HEK293 (cell line): ENCODE measurements around the gene NHP2.

ENCODE experiments used
- CTCF ChIA-PET: fragments of 350-600 bp; formaldehyde crosslinking; extraction: SDS; loops from one replicate; lab custom pipeline; 2021; ENCODE audit warnings: antibody characterized with exemption; lab: Yijun Ruan, JAX
- POLR2A ChIA-PET: fragments of 300-600 bp; formaldehyde crosslinking; extraction: SDS; loops from one replicate; lab custom pipeline; 2020; ENCODE audit warnings: antibody characterized with exemption, inconsistent platforms; lab: Yijun Ruan, JAX
- H3K27ac ChIP-seq: fragments of 200-500 bp; sonication (Bioruptor generic); 2 replicates; pipeline ENCODE4 v1.5.1; 2014; ENCODE audit warnings: low read depth, low read length, control low read depth, inconsistent platforms; ENCODE audit errors: extremely low read depth
- H3K36me3 ChIP-seq, 2 experiments: fragments of 200-500 bp in 1 of 2; sonication (Bioruptor generic) in 1 of 2; 1 replicate in 1 of 2; 2 replicates in 1 of 2; pipeline ENCODE4 v1.5.1; 2014 to 2017; ENCODE audit warnings: inconsistent platforms in 2 of 2, low read length in 2 of 2; ENCODE audit not compliant: control insufficient read depth in 2 of 2, insufficient read depth in 1 of 2
- H3K4me1 ChIP-seq: fragments of 200-500 bp; sonication (Bioruptor generic); 2 replicates; pipeline ENCODE4 v1.5.1; 2014; ENCODE audit warnings: mild to moderate bottlenecking, low read length, inconsistent platforms; ENCODE audit not compliant: control insufficient read depth, insufficient read depth
- H3K4me3 ChIP-seq: 2 replicates; pipeline ENCODE4 v1.5.1; 2011; ENCODE audit warnings: low read depth, mild to moderate bottlenecking, control low read depth, low read length, moderate library complexity
- H3K9me3 ChIP-seq: fragments of 200-500 bp; sonication (Bioruptor generic); 2 replicates; pipeline ENCODE4 v1.5.1; 2014; ENCODE audit warnings: low read depth, low read length, inconsistent platforms; ENCODE audit not compliant: control insufficient read depth, insufficient read depth
- BCL11A ChIP-seq: fragments of 450-650 bp; formaldehyde crosslinking; IDR thresholded peaks from 2 replicates; pipeline ENCODE4 v1.5.1; 2016; ENCODE audit warnings: low read depth, missing biosample characterization, missing genetic modification characterization
- HOXC10 ChIP-seq: sonication (generic); formaldehyde crosslinking; IDR thresholded peaks from 2 replicates; pipeline ENCODE4 v1.8.1; 2023; ENCODE audit warnings: mild to moderate bottlenecking, missing genetic modification reagents
- KLF1 ChIP-seq: fragments of 450-650 bp; formaldehyde crosslinking; IDR thresholded peaks from 2 replicates; pipeline ENCODE4 v1.5.1; 2016; ENCODE audit warnings: missing biosample characterization, missing genetic modification characterization
- MZF1 ChIP-seq: fragments of 450-650 bp; formaldehyde crosslinking; IDR thresholded peaks from 2 replicates; pipeline ENCODE4 v1.5.1; 2017; ENCODE audit warnings: missing biosample characterization, missing genetic modification characterization, borderline replicate concordance
- ZFP3 ChIP-seq: fragments of 450-650 bp; formaldehyde crosslinking; IDR thresholded peaks from 2 replicates; pipeline ENCODE4 v1.5.1; 2016; ENCODE audit warnings: low read depth, missing biosample characterization, missing genetic modification characterization
- ZFP37 ChIP-seq: fragments of 450-650 bp; formaldehyde crosslinking; IDR thresholded peaks from 2 replicates; pipeline ENCODE4 v1.5.1; 2016; ENCODE audit warnings: missing biosample characterization, missing genetic modification characterization
- ZNF133 ChIP-seq: fragments of 450-650 bp; formaldehyde crosslinking; IDR thresholded peaks from 2 replicates; pipeline ENCODE4 v1.5.1; 2016; ENCODE audit warnings: missing biosample characterization, missing genetic modification characterization
- ZNF155 ChIP-seq: fragments of 450-650 bp; formaldehyde crosslinking; IDR thresholded peaks from 2 replicates; pipeline ENCODE4 v1.5.1; 2016; ENCODE audit warnings: missing biosample characterization, missing genetic modification characterization
- ZNF211 ChIP-seq: fragments of 450-650 bp; formaldehyde crosslinking; IDR thresholded peaks from 2 replicates; pipeline ENCODE4 v1.5.1; 2016; ENCODE audit warnings: low read depth, missing biosample characterization, missing genetic modification characterization
- ZNF335 ChIP-seq: fragments of 450-650 bp; formaldehyde crosslinking; conservative IDR thresholded peaks from 2 replicates; pipeline ENCODE4 v1.5.1; 2016; ENCODE audit warnings: missing biosample characterization, missing genetic modification characterization
- ZNF341 ChIP-seq: fragments of 450-650 bp; formaldehyde crosslinking; IDR thresholded peaks from 2 replicates; pipeline ENCODE4; 2016; ENCODE audit warnings: low read depth, missing biosample characterization, missing genetic modification characterization
- ZNF423 ChIP-seq: fragments of 450-650 bp; formaldehyde crosslinking; IDR thresholded peaks from 2 replicates; pipeline ENCODE4 v1.5.1; 2016; ENCODE audit warnings: missing biosample characterization, missing genetic modification characterization
- ZNF660 ChIP-seq: fragments of 450-650 bp; IDR thresholded peaks from 2 replicates; pipeline ENCODE4 v1.5.1; 2018; ENCODE audit warnings: missing biosample characterization, mild to moderate bottlenecking, missing genetic modification characterization
- ZNF76 ChIP-seq: fragments of 450-650 bp; formaldehyde crosslinking; IDR thresholded peaks from 2 replicates; pipeline ENCODE4; 2016; ENCODE audit warnings: low read depth, missing biosample characterization, missing genetic modification characterization, borderline replicate concordance
- ZNF776 ChIP-seq: fragments of 450-650 bp; formaldehyde crosslinking; IDR thresholded peaks from 2 replicates; pipeline ENCODE4 v1.5.0; 2017; ENCODE audit warnings: missing biosample characterization, missing genetic modification characterization, borderline replicate concordance
- ZNF791 ChIP-seq: fragments of 450-650 bp; formaldehyde crosslinking; IDR thresholded peaks from 2 replicates; pipeline ENCODE4 v1.5.1; 2016; ENCODE audit warnings: missing biosample characterization, missing genetic modification characterization
- TF ChIP-seq, protein P1 (sequence below): fragments of 450-650 bp; formaldehyde crosslinking; IDR thresholded peaks from 2 replicates; pipeline ENCODE4 v1.5.1; 2016; ENCODE audit warnings: missing biosample characterization, missing genetic modification characterization

NHP2 gene

DNA sequence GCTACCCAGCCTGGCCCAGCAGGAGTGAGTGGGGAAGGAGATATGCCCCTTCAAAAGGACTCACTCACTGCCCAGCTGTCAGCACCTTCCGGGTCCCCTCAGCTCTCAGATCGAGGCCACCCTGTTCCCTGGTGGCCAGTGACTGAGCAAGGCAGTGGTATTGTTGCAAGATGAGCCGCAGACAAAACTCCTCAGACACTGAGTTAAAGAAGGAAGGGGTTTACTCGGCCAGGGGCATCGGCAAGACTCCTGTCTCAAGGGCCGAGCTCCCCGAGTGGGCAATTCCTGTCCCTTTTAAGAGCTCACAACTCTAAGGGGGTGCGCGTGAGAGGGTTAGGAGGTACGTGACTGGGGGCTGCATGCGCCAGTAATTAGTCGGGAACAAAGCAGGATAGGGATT is 50.1 kb downstream of the NHP2 start:
- ChIA-PET CTCF (no interaction called here), POLR2A (no interaction called here)
- Histone ChIP-seq H3K27ac (no peak overlapping the region), H3K9me3 (no peaks in the 10 kb centered on the region), H3K4me3 (no peak overlapping the region), H3K36me3 (no peaks in the 10 kb centered on the region), H3K4me1 (no peaks in the 10 kb centered on the region)
- TF ChIP-seq ZNF335, result no peak
- no peak for TF ChIP-seq ZNF211 (tag by site-specific recombination)
- TF ChIP-seq HOXC10 (CRISPR knock-in tag), result no peak
- TF ChIP-seq ZNF423 (tag by site-specific recombination), result no peak
- no peak for TF ChIP-seq ZNF776 (tag by site-specific recombination)
- TF ChIP-seq ZNF133 (tag by site-specific recombination), result no peak
- no peak for TF ChIP-seq ZNF791 (tag by site-specific recombination)
- TF ChIP-seq BCL11A, result no peak
- TF ChIP-seq ZNF155 (tag by site-specific recombination), result no peak
- TF ChIP-seq, protein P1, sequence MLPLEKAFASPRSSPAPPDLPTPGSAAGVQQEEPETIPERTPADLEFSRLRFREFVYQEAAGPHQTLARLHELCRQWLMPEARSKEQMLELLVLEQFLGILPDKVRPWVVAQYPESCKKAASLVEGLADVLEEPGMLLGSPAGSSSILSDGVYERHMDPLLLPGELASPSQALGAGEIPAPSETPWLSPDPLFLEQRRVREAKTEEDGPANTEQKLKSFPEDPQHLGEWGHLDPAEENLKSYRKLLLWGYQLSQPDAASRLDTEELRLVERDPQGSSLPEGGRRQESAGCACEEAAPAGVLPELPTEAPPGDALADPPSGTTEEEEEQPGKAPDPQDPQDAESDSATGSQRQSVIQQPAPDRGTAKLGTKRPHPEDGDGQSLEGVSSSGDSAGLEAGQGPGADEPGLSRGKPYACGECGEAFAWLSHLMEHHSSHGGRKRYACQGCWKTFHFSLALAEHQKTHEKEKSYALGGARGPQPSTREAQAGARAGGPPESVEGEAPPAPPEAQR (tag by site-specific recombination), result no peak
- TF ChIP-seq KLF1 (tag by site-specific recombination), result no peak
- TF ChIP-seq MZF1, result no peak
- TF ChIP-seq ZNF341 (tag by site-specific recombination), result no peak
- TF ChIP-seq ZNF76 (tag by site-specific recombination), result no peak
- no peak for TF ChIP-seq ZNF660 (tag by site-specific recombination)
- TF ChIP-seq ZFP3 (tag by site-specific recombination), result no peak
- TF ChIP-seq ZFP37, result no peak
